Neural progenitor cell (in vitro differentiated cells): ENCODE data around the gene DNAJC3.

Experiments
- EZH2phosphoT487 ChIP-seq: fragments of 200-600 bp; sonication (generic); IDR thresholded peaks from 2 replicates; pipeline ENCODE4 v1.6.1; 2017; ENCODE audit warnings: antibody characterized with exemption
- TF ChIP-seq, protein P1 (sequence below): fragments of 200-600 bp; sonication (generic); IDR thresholded peaks from 2 replicates; pipeline ENCODE4 v1.5.1; 2017; ENCODE audit warnings: antibody characterized with exemption, mild to moderate bottlenecking

DNA sequence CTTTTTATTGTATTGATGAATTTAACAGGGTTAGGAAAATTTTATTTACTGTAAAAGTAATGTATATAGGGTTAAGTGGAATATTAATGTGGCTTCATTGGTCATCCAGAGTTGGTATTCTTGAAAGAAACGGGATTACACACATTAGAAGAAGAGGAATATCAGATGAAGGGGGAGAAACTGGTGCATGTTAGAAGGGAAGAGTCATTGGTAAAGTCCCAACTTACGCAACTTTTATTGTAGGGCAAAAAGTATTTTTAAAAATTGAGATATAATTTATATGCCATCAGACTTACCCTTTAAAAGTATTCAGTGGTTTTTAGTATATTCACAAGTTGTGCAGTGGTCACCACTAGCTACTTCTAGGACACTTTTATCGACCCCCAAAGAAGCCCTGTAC is 47.3 kb downstream of the DNAJC3 start:
- TF ChIP-seq, protein P1, sequence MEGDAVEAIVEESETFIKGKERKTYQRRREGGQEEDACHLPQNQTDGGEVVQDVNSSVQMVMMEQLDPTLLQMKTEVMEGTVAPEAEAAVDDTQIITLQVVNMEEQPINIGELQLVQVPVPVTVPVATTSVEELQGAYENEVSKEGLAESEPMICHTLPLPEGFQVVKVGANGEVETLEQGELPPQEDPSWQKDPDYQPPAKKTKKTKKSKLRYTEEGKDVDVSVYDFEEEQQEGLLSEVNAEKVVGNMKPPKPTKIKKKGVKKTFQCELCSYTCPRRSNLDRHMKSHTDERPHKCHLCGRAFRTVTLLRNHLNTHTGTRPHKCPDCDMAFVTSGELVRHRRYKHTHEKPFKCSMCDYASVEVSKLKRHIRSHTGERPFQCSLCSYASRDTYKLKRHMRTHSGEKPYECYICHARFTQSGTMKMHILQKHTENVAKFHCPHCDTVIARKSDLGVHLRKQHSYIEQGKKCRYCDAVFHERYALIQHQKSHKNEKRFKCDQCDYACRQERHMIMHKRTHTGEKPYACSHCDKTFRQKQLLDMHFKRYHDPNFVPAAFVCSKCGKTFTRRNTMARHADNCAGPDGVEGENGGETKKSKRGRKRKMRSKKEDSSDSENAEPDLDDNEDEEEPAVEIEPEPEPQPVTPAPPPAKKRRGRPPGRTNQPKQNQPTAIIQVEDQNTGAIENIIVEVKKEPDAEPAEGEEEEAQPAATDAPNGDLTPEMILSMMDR = no peak
- no peak for TF ChIP-seq EZH2phosphoT487
